GM23338 (cell line): ENCODE measurements around the gene VAX1.

Experiments used
- CREB1 ChIP-seq: fragments of 250-450 bp; sonication (Bioruptor Pico); IDR thresholded peaks from 2 replicates; pipeline ENCODE4 v1.5.0; 2020; ENCODE audit warnings: low read depth, mild to moderate bottlenecking, moderate library complexity
- EZH2 ChIP-seq: fragments of 200-600 bp; sonication (generic); IDR thresholded peaks from one replicate; pipeline ENCODE4 v1.8.0; 2017; ENCODE audit warnings: antibody characterized with exemption, mild to moderate bottlenecking, low read depth; ENCODE audit not compliant: unreplicated experiment
- EZH2phosphoT487 ChIP-seq: fragments of 200-600 bp; sonication (generic); IDR thresholded peaks from one replicate; pipeline ENCODE4 v1.8.1; 2018; ENCODE audit warnings: antibody characterized with exemption; ENCODE audit not compliant: unreplicated experiment
- JUNB ChIP-seq: IDR thresholded peaks from one replicate; pipeline ENCODE4 v1.6.1; 2016; ENCODE audit warnings: antibody characterized with exemption; ENCODE audit not compliant: unreplicated experiment
- POLR2AphosphoS5 ChIP-seq: IDR thresholded peaks from 2 replicates; pipeline ENCODE4 v1.6.1; 2016; ENCODE audit warnings: antibody characterized with exemption, low read depth
- STAT1 ChIP-seq: IDR thresholded peaks from one replicate; pipeline ENCODE4 v1.6.1; 2016; ENCODE audit warnings: antibody characterized with exemption; ENCODE audit not compliant: unreplicated experiment
- ZNF114 ChIP-seq: fragments of 250-450 bp; sonication (Bioruptor Pico); IDR thresholded peaks from 2 replicates; pipeline ENCODE4 v1.5.0; 2020; ENCODE audit warnings: mild to moderate bottlenecking, moderate library complexity
- ZNF331 ChIP-seq: fragments of 250-450 bp; sonication (Bioruptor Pico); IDR thresholded peaks from 2 replicates; pipeline ENCODE4 v1.5.0; 2020; ENCODE audit warnings: low read depth, mild to moderate bottlenecking, moderate library complexity
- TF ChIP-seq, protein P1 (sequence below), 2 experiments: fragments of 200-600 bp in 1 of 2; sonication (generic) in 1 of 2; conservative IDR thresholded peaks; 2 replicates each; pipeline versions ENCODE4 v1.5.1 to v1.6.1; 2016 to 2017; ENCODE audit warnings: antibody characterized with exemption in 2 of 2, low read depth in 2 of 2, mild to moderate bottlenecking in 2 of 2, moderate library complexity in 1 of 2
- TF ChIP-seq, protein P2 (sequence below): IDR thresholded peaks from one replicate; pipeline ENCODE4 v1.6.1; 2018; ENCODE audit warnings: antibody characterized with exemption; ENCODE audit not compliant: unreplicated experiment
- TF ChIP-seq, protein P3 (sequence below): IDR thresholded peaks from 2 replicates; pipeline ENCODE4 v1.6.1; 2016; ENCODE audit warnings: antibody characterized with exemption

DNA sequence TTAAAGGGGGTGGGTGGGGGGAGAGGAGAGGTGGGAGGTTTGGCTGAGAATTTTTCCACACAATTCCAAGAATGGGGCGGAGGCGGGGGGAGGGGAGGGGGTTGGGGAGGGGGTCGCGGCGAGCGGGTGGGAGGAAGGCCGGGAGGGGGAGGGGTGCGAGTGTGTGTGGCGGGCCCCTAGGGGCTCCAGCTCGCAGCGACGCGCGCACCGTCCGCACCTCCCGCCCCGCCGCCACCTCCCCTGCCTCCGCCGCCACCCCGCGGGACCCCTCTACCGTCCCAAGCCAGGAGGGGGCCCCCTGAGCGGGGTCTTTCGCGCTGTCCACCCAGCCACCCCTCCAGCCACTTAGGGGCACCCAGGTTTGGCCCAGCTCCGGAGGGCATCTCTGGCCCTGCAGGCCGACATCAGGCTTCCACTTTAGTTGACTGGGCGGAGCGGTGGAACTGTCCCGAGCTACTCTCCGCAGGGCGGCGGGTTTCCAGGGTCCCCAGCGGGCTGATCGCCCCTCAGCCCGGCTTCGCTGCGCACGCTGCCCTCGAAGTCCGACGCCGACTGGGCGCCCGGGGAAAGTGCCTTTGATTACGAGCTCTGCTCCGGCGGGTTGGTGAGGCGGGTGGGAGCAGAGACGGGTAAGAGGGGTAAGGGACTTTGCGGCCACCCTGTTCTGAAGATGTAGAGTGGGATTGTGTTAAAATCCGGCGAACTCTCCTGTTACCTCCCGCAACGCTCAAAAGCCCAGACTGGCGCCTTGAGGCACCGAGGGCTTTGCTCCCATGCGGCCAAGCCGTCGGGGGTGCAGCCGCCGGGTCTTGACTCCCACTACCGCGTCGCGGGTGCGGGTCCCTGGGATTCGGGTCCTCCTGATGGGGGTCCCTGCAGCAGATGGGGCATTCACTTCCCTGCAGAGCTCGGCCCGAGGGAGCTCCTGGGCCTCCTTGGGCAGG, 1.8 kb upstream of the VAX1 start:
- TF ChIP-seq ZNF331 (CRISPR knock-in tag), result no peak
- TF ChIP-seq POLR2AphosphoS5, result no peak
- TF ChIP-seq JUNB, result no peak
- no peak for TF ChIP-seq STAT1
- TF ChIP-seq, protein P1, sequence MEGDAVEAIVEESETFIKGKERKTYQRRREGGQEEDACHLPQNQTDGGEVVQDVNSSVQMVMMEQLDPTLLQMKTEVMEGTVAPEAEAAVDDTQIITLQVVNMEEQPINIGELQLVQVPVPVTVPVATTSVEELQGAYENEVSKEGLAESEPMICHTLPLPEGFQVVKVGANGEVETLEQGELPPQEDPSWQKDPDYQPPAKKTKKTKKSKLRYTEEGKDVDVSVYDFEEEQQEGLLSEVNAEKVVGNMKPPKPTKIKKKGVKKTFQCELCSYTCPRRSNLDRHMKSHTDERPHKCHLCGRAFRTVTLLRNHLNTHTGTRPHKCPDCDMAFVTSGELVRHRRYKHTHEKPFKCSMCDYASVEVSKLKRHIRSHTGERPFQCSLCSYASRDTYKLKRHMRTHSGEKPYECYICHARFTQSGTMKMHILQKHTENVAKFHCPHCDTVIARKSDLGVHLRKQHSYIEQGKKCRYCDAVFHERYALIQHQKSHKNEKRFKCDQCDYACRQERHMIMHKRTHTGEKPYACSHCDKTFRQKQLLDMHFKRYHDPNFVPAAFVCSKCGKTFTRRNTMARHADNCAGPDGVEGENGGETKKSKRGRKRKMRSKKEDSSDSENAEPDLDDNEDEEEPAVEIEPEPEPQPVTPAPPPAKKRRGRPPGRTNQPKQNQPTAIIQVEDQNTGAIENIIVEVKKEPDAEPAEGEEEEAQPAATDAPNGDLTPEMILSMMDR (conservative IDR thresholded peaks at IDR 0.05; ENCODE audit: low read depth in 2 of 2), result no peak
- peak; percentile 97 for TF ChIP-seq EZH2
- TF ChIP-seq CREB1, result no peak
- TF ChIP-seq, protein P2, sequence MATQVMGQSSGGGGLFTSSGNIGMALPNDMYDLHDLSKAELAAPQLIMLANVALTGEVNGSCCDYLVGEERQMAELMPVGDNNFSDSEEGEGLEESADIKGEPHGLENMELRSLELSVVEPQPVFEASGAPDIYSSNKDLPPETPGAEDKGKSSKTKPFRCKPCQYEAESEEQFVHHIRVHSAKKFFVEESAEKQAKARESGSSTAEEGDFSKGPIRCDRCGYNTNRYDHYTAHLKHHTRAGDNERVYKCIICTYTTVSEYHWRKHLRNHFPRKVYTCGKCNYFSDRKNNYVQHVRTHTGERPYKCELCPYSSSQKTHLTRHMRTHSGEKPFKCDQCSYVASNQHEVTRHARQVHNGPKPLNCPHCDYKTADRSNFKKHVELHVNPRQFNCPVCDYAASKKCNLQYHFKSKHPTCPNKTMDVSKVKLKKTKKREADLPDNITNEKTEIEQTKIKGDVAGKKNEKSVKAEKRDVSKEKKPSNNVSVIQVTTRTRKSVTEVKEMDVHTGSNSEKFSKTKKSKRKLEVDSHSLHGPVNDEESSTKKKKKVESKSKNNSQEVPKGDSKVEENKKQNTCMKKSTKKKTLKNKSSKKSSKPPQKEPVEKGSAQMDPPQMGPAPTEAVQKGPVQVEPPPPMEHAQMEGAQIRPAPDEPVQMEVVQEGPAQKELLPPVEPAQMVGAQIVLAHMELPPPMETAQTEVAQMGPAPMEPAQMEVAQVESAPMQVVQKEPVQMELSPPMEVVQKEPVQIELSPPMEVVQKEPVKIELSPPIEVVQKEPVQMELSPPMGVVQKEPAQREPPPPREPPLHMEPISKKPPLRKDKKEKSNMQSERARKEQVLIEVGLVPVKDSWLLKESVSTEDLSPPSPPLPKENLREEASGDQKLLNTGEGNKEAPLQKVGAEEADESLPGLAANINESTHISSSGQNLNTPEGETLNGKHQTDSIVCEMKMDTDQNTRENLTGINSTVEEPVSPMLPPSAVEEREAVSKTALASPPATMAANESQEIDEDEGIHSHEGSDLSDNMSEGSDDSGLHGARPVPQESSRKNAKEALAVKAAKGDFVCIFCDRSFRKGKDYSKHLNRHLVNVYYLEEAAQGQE, result no peak
- peak; percentile 82 for TF ChIP-seq EZH2phosphoT487
- TF ChIP-seq, protein P3, sequence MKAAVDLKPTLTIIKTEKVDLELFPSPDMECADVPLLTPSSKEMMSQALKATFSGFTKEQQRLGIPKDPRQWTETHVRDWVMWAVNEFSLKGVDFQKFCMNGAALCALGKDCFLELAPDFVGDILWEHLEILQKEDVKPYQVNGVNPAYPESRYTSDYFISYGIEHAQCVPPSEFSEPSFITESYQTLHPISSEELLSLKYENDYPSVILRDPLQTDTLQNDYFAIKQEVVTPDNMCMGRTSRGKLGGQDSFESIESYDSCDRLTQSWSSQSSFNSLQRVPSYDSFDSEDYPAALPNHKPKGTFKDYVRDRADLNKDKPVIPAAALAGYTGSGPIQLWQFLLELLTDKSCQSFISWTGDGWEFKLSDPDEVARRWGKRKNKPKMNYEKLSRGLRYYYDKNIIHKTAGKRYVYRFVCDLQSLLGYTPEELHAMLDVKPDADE, result no peak
- TF ChIP-seq ZNF114 (CRISPR knock-in tag), result no peak
